ENCODE results near the gene CHST1.

Gene CHST1

GRCh38 chr11:45644981-45645889 lies 20.2 kb downstream of the CHST1 start:
- DNase-seq (ENCODE audit: low read depth), result no peak

GRCh38 chr11:45643598-45644260 lies 21.7 kb downstream of the CHST1 start:
- DNase-seq (ENCODE audit: low read depth), result no peak

- no peak for DNase-seq (ENCODE audit: low read depth)
Measured at GRCh38 chr11:45641961-45642360, 23.5 kb downstream of the CHST1 start.

GRCh38 chr11:45638051-45638450 lies 27.4 kb downstream of the CHST1 start:
- DNase-seq (ENCODE audit: low read depth), result no peak

GRCh38 chr11:45635907-45636306 lies 29.5 kb downstream of the CHST1 start:
- no peak for DNase-seq (ENCODE audit: low read depth)

- no peak for DNase-seq (ENCODE audit: low read depth)
Measured at GRCh38 chr11:45625611-45626010, 39.8 kb downstream of the CHST1 start.

GRCh38 chr11:45624095-45624494 lies 41.3 kb downstream of the CHST1 start:
- no peak for DNase-seq (ENCODE audit: low read depth)

GRCh38 chr11:45622861-45623260 lies 42.6 kb downstream of the CHST1 start:
- DNase-seq (ENCODE audit: low read depth), result no peak

GRCh38 chr11:45622283-45622682 lies 43.1 kb downstream of the CHST1 start:
- no peak for DNase-seq (ENCODE audit: low read depth)

GRCh38 chr11:45621588-45621987 lies 43.8 kb downstream of the CHST1 start:
- DNase-seq (ENCODE audit: low read depth), result no peak

GRCh38 chr11:45620243-45620642 lies 45.2 kb downstream of the CHST1 start:
- DNase-seq (ENCODE audit: low read depth), result no peak

- no peak for DNase-seq (ENCODE audit: low read depth)
Measured at GRCh38 chr11:45618897-45619296, 46.5 kb downstream of the CHST1 start.

- DNase-seq (ENCODE audit: low read depth), result no peak
Measured at GRCh38 chr11:45617871-45618601, 47.4 kb downstream of the CHST1 start.

- DNase-seq (ENCODE audit: low read depth), result no peak
Measured at GRCh38 chr11:45616802-45617549, 48.4 kb downstream of the CHST1 start.

- no peak for DNase-seq (ENCODE audit: low read depth)
Measured at GRCh38 chr11:45615182-45615792, 50.1 kb downstream of the CHST1 start.

- DNase-seq (ENCODE audit: low read depth), result no peak
Measured at GRCh38 chr11:45614196-45614828, 51.1 kb downstream of the CHST1 start.

GRCh38 chr11:45610627-45611026 lies 54.8 kb downstream of the CHST1 start:
- DNase-seq (ENCODE audit: low read depth), result no peak

GRCh38 chr11:45609902-45610301 lies 55.5 kb downstream of the CHST1 start:
- DNase-seq (ENCODE audit: low read depth), result no peak

GRCh38 chr11:45609337-45609736 lies 56.1 kb downstream of the CHST1 start:
- no peak for DNase-seq (ENCODE audit: low read depth)

GRCh38 chr11:45607995-45608394 lies 57.4 kb downstream of the CHST1 start:
- no peak for DNase-seq (ENCODE audit: low read depth)

All from stimulated activated CD4-positive, alpha-beta T cell treated with anti-CD3 and anti-CD28 coated beads, Interleukin-2, amount 100 ng/mL, for 4 hours (primary cell).